ENCODE measurements around the gene ZHX3.

- TF ChIP-seq POLR2A (IDR thresholded peaks at IDR 0.05) (no peak), EP300 (IDR thresholded peaks at IDR 0.05) (no peak)
These were observed 44.5 kb upstream of the ZHX3 start for GRCh38 chr20:41361757-41362747.
